Loucy (cell line): ENCODE data around the gene EIF3F.

Experiments
- CTCF ChIP-seq: fragments of 200-600 bp; sonication (generic); conservative IDR thresholded peaks from 2 replicates; pipeline ENCODE4 v1.5.1; 2014; ENCODE audit warnings: mild to moderate bottlenecking, antibody characterized with exemption, low read length
- EZH2phosphoT487 ChIP-seq: fragments of 200-600 bp; IDR thresholded peaks from 2 replicates; pipeline ENCODE4 v1.6.1; 2018; ENCODE audit warnings: antibody characterized with exemption, mild to moderate bottlenecking, moderate library complexity, borderline replicate concordance

GRCh38 chr11:8017071-8017470, 29.9 kb downstream of the EIF3F start:
- TF ChIP-seq CTCF: no peak
- no peak for TF ChIP-seq EZH2phosphoT487
